GM06990 (cell line): Measurements from ENCODE around the gene IFT52.

Experiments used
- DNase-seq: peaks from one replicate; pipeline ENCODE4 v3.0.0-alpha.2; 2011; ENCODE audit not compliant: insufficient read length; ENCODE audit errors: extremely low read depth
- H3K27me3 ChIP-seq: replicated peaks from 2 replicates; pipeline ENCODE4 v1.6.0; 2011; ENCODE audit warnings: low read length; ENCODE audit not compliant: control insufficient read depth, insufficient read depth
- H3K36me3 ChIP-seq: 2 replicates; pipeline ENCODE4 v1.5.1; 2011; ENCODE audit warnings: low read length; ENCODE audit not compliant: control insufficient read depth, insufficient read depth
- H3K4me3 ChIP-seq: replicated peaks from 2 replicates; pipeline ENCODE4 v1.5.1; 2011; ENCODE audit warnings: low read depth, mild to moderate bottlenecking, control low read depth, low read length
- TF ChIP-seq, protein P1 (sequence below): IDR thresholded peaks from 2 replicates; pipeline ENCODE4 v1.5.1; 2011; ENCODE audit warnings: low read length, control low read depth, mild to moderate bottlenecking, inconsistent platforms; ENCODE audit not compliant: insufficient read depth, poor library complexity, severe bottlenecking

Gene IFT52

DNA sequence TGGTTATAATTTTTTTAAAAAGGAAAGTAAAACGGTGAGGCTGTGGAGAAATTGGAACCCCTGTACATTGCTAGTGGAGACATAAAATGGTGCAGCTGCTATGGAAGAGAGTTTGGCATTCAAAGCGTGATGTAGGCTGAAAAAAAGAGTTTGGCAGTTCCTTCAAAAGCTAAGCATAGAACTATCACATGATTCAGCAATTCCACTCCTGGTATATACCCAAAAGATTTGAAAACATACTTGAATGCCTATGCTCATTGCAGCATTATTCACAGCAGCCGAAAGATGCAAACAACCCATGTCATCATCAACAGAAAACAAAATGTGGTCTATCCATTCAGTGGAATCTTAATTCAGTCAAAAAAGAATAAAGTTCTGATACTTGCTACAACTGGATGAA lies 36.4 kb upstream of the IFT52 start:
- Histone ChIP-seq H3K4me3 (no peak overlapping the region), H3K36me3 (no peaks in the 10 kb centered on the region; the same call in 1 of the 2 replicates), H3K27me3 (no peaks in the 10 kb centered on the region)
- DNase-seq = no peak
- TF ChIP-seq, protein P1, sequence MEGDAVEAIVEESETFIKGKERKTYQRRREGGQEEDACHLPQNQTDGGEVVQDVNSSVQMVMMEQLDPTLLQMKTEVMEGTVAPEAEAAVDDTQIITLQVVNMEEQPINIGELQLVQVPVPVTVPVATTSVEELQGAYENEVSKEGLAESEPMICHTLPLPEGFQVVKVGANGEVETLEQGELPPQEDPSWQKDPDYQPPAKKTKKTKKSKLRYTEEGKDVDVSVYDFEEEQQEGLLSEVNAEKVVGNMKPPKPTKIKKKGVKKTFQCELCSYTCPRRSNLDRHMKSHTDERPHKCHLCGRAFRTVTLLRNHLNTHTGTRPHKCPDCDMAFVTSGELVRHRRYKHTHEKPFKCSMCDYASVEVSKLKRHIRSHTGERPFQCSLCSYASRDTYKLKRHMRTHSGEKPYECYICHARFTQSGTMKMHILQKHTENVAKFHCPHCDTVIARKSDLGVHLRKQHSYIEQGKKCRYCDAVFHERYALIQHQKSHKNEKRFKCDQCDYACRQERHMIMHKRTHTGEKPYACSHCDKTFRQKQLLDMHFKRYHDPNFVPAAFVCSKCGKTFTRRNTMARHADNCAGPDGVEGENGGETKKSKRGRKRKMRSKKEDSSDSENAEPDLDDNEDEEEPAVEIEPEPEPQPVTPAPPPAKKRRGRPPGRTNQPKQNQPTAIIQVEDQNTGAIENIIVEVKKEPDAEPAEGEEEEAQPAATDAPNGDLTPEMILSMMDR = no peak

DNA sequence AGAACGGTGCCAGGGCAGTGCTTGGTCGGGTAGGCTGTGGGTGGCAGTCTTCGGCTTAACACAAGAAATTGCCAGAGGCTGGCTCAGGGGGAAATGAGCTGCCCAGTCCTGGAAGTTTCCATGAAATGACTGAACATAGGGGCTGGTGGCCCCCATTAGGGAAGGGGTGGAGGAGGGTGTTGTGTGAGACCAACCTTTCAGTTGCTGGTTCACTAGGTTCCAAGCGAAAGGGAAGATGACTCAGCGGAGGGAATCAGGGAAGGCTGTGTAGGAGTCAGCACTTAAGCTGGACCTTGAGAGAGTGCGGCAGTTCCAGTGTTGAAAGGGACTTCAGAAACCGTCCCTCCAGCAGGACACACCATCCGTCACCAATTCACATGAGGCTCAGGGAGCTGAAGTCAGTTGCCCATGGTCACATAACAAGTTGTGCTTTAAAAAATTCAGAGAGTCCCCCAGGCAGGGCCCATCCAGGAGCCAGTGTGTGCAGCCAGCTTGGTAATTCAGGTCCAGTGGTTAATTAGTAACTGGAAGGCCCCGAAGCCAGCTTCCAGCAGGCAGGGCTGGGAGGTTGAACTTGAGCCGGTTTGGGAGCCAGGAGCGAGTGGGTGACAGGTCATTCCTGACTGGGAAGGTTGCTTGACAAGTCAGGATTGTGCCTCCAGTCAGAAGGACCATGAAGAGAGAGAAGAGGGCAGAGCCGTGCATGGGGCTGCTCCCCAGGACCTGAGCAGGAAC lies 32.2 kb upstream of the IFT52 start, which contains the start of gene SGK2:
SGK2 (plus strand) TSS at position 616 of the 735 bp plus-strand sequence. CDS start 7,469 bp downstream, outside the sequence.
- H3K27me3 ChIP-seq = no peaks in the 10 kb centered on the region
- DNase-seq = no peak
- H3K4me3 ChIP-seq = no peak within 1 kb of the TSS
- H3K36me3 ChIP-seq = no peaks in the 10 kb centered on the region
- TF ChIP-seq, protein P1 = no peak

- no peak overlapping the region for H3K4me3 ChIP-seq
These were observed 31.4 kb upstream of the IFT52 start for GRCh38 chr20:43559147-43559987.

DNA sequence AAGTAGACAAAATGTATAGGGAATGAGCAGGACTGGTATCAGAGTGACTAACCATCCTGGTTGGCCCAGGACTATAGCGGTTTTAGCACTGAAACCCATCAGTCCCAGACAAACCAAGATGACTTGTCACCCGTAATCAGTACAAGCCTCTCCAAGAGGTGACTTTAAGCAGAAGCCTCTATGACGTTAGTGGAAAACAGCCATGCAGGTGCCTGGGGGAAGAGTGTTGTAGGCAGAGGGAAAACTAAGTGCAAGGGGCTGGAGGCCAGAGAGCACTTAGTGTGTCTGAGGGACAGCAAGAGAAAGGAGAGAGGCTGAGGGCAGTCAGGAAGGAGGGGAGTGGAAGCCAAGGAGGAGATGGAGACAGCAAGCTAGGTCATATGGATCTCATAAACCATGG lies 29.8 kb upstream of the IFT52 start:
- no peaks in the 10 kb centered on the region for H3K27me3 ChIP-seq
- H3K4me3 ChIP-seq = no peak overlapping the region
- TF ChIP-seq, protein P1 = no peak
- no peaks in the 10 kb centered on the region for H3K36me3 ChIP-seq
- DNase-seq = no peak

More at GRCh38 chr20:43559147-43559987, 31.4 kb upstream of the IFT52 start:
- Histone ChIP-seq H3K27me3 (no peaks in the 10 kb centered on the region), H3K36me3 (no peaks in the 10 kb centered on the region)
- TF ChIP-seq, protein P1 = no peak
- no peak for DNase-seq

DNA sequence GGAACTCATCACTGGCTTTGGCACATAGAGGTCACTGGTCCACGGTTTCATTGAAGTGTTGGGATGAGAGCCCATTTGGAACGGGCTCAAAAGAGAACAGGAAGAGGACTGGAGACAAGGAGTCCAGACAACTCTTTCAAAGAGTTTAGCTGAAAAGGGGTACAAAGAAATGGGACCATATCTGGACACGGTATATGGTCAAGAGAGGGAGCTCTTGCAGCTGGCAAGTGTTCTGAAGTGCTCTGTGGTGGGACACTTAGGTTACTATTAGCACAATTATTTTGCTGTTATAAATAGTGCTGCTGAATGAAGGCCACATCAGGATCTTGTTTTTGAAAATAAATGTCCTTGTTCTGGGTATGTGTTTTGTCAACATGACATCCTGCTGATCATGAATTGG lies 27.3 kb upstream of the IFT52 start:
- H3K27me3 ChIP-seq = no peaks in the 10 kb centered on the region
- H3K36me3 ChIP-seq = no peaks in the 10 kb centered on the region
- TF ChIP-seq, protein P1 = peak; percentile 29
- DNase-seq = no peak
- no peak overlapping the region for H3K4me3 ChIP-seq
